Left cardiac atrium (tissue), 4 donors: ENCODE measurements around the gene WSB2. TPM values are rescaled to one million over a fixed set of nuclear protein-coding genes. Genes with fewer than 3 reads are reported as not detected.
"Not testable (repeated sequence)": the region's sequence is repeated elsewhere in the genome, so short reads cannot be mapped to it uniquely, and the experiment has no call there.

Experiments
- ATAC-seq, 2 donors: fragments of 200-7000 bp; cut with Tn5 transposase; one replicate each; pipeline ENCODE4 v1.9.1; 2020; ENCODE audit warnings: mild to moderate bottlenecking in 2 of 2, moderate library complexity in 2 of 2
- DNase-seq: peaks from one replicate; pipeline ENCODE4 v3.0.0-alpha.2; 2020
- intact Hi-C, 2 donors: fragments of 100-400 bp; cut with DNase I; formaldehyde crosslinking; loops; one replicate each; pipeline versions ENCODE4 v1.14.1 to v1.15.1; 2022 to 2023
- total RNA-seq, 2 donors: library from RNA; stranded (reverse); fragmentation: NEBNext Ultra II Directional; extraction: Animal tissue kit (Norgen Biotek cat#: 25700); gene quantifications; one replicate each; pipeline ENCODE4 v1.2.1, GENCODE V29; 2021
- donor health status: DM: no; HTN: yes; CAD: no.
- donor health status: DM: no; HTN: yes; CAD: no; lungs with severe emphysema.
- donor health status: DM: yes; HTN: yes; CAD: no.
- donor health status: Dilated cardiomyopathy.

WSB2 gene
- total RNA-seq, 2 donors from 2014 or later = 77.6 to 83.4 TPM

DNA sequence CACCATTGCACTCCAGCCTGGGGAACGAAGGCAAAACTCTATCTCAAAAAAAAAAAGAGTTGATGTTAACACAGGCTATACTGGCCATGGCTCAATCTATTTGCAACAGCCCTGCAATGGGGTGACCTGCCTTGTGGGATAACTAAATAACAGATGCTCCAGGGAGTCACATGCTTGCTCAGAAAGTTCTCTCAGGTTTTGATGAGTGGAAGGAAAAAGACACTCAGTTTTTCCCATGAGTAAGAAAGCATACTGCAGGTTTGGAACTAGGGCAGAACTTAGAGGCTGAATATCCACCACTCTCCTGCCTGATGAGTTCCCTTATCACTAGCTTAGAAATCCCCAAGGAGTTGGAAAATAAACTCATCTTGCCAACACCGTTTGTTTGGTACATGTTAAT is 16.9 kb downstream of the WSB2 start:
- intact Hi-C loops = no loop called here
- ATAC-seq (no peak), DNase-seq (no peak)

DNA sequence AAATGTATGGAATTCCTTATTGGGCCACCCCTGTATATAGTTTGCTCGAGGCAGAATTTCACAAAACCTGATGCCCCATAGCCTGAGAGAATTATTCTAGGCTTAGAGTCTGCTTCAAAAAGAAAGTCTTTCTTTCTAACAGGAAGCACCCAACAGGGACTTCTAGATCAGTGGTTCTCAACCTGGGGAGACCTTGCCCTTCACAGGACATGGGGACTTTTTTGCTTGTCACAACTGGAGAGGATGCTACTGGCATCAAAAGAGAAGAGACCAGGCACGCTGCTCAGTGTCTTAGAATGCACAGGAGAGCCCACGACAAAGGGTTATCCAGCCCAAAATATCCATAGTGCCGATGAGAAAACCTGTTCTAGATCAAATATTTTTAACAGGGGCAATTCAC is 18.9 kb downstream of the WSB2 start:
- intact Hi-C loops = no loop called here

GRCh38 chr12:118038137-118038536 is 22.8 kb downstream of the WSB2 start:
- intact Hi-C loops = loop anchor here in 1 of 2 donors (10.0 kb wide), 1 partner anchor 163 kb away; no protein-coding TSS in a partner anchor
- ATAC-seq (no peak), DNase-seq (no peak)

More for the DNA sequence above, 18.9 kb downstream of the WSB2 start:
- no peak for DNase-seq
- no peak for ATAC-seq

- DNase-seq = no peak
- intact Hi-C loops = loop anchor here in 1 of 2 donors (10.0 kb wide), 1 partner anchor 162 kb away; no protein-coding TSS in a partner anchor
- ATAC-seq = no peak
Observed at GRCh38 chr12:118036672-118037411, 24.1 kb downstream of the WSB2 start.

DNA sequence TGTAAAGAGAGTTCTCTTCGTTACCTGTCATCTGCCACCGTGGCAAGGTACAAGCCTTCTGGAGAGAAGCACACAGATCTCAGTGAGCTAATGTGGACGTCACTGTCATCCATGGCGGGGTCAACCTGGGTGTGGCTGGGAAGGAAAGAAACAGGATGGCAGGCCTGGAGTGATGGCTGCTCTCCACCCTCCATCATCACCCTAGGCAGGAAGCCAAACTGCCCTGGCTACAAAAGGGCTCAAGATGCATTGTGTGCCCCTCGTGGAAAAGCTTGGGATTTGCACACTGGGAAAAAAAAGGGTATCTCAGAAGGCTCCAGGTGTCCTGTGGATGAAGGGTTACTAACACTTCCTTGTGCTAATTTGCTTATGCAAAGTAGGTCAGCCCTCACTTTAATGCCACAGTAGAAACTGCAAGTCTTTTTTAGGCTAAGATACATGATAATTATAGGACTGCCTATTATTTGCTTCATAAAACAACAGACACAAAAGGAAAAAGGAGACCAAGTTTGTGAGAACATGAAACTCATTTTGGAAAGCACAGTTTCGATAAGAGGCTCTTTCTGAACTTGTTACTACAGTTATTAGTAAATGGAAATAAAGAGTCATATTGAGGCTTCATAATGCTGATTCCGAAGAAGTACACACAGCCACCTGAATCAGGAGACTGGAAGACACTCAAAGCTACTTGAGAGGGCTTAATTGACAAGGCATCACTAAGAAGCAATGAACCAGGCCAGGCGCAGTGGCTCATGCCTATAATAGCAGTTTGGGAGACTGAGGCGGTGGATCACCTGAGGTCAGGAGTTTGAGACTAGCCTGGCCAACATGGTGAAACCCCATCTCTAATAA is 25.6 kb downstream of the WSB2 start:
- DNase-seq = no peak

DNA sequence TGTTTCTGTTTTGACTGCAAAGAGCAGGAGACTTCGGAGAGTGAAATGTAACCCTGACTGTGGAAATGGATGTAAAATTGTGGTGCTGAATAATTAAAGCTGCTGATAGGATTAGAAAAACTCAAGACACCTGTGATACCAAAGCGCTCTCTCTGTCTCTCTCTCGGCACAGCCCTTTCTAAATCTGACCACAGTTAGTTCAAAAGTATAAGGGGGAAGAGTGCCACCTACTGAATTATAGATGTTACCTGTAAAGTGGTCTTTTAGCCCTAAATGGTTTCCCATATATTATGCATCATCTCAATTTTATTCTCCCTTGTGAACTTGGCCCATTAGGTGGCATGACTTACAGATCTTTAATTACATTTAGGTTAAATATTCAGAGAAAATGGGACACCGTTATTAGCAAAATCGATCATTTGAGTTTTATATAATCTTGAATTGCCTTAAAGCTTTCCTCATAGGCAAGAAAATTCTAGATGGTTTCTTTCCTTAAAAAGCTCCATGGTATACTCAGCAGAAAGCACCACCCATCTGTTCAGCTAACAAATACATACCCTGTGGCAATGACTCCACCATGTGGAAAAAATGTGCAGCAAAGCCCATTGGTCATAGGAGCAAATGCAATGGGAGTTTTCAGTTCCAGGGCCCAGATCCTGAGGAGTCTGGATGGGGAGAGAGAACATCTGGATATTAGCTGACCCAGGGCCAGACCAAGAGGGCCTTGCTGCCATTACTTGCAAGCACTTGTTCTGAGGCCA is 26.4 kb downstream of the WSB2 start:
- peak; percentile 35 to 61 for ATAC-seq
- intact Hi-C loops = loop anchor here in 1 of 2 donors (10.0 kb wide), 1 partner anchor 160 kb away; no protein-coding TSS in a partner anchor

More for the DNA sequence above, 25.6 kb downstream of the WSB2 start:
- ATAC-seq = peak in 1 of 2 donors; percentile 34
- intact Hi-C loops = loop anchor here in 1 of 2 donors (10.0 kb wide), 1 partner anchor 161 kb away; no protein-coding TSS in a partner anchor

GRCh38 chr12:118033902-118034301 is 27.1 kb downstream of the WSB2 start:
- intact Hi-C loops = loop anchor here in 1 of 2 donors (10.0 kb wide), 1 partner anchor 159 kb away; no protein-coding TSS in a partner anchor
- no peak for ATAC-seq
- no peak for DNase-seq

More for the DNA sequence above, 26.4 kb downstream of the WSB2 start:
- DNase-seq = no peak

DNA sequence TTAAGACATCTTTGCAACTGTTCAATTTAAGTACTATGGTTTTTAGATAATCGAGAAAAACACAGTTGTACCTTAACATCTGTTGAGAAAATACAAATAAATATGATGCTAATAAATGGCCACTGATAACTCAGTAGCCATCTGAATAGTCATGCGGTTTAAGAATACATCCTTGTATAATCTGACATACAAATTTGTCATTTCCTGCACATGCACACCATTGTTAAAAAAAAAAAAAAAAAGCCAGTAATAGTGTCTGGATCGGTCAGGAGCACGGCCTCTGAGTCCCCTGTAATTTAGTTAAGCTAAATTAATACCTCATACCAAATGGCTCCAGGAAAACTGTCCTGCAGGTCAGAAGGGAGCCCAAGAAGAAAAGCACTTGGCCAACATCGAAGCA is 27.7 kb downstream of the WSB2 start:
- intact Hi-C loops = loop anchor here in 1 of 2 donors (10.0 kb wide), 1 partner anchor 159 kb away; no protein-coding TSS in a partner anchor

DNA sequence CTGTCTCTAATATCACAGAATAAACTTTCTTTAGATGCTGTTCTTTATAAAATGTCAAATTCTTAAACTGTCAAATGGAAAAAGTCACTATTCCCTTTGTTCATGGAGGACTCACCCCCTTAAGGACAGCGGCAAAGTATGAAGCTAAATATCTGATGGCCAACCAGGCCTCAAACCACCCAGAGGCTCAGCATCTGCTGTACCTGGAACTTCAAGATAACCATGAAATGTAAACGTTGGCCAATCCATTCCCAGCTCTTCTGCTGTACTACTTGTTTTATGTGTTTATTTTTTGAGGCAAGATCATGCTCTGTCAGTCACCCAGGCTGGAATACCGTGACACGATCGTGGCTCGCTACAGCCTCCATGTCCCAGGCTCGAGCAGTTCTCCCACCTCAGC is 28.8 kb downstream of the WSB2 start:
- no peak for ATAC-seq
- intact Hi-C loops = loop anchor here in 1 of 2 donors (10.0 kb wide), 1 partner anchor 157 kb away; no protein-coding TSS in a partner anchor

More for the DNA sequence above, 27.7 kb downstream of the WSB2 start:
- ATAC-seq (no peak), DNase-seq (no peak)

GRCh38 chr12:118029166-118029565 is 31.8 kb downstream of the WSB2 start:
- intact Hi-C loops = no loop called here
- ATAC-seq (no peak), DNase-seq (no peak)

More for the DNA sequence above, 28.8 kb downstream of the WSB2 start:
- DNase-seq = no peak

DNA sequence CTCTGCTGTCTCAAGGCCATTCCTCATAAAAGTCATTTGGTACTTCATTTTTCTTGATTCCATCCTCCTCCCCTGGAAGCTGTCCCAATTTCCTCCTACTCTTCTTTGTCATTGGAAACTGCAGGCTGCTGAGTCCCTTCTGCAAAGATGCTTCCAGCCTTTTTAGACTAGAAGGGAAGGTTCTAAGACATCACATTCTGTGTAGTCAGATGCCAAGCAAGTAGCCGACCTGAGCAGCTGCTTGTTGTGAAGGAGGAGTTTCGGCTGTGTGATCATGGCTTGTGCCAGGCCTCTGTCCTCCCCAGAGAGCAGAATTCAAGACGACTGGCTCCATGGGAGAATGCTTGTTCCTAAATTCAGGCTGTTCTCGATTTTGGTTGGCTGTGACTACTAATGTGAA is 35.8 kb downstream of the WSB2 start:
- DNase-seq (no peak), ATAC-seq (no peak)
- intact Hi-C loops = no loop called here

DNA sequence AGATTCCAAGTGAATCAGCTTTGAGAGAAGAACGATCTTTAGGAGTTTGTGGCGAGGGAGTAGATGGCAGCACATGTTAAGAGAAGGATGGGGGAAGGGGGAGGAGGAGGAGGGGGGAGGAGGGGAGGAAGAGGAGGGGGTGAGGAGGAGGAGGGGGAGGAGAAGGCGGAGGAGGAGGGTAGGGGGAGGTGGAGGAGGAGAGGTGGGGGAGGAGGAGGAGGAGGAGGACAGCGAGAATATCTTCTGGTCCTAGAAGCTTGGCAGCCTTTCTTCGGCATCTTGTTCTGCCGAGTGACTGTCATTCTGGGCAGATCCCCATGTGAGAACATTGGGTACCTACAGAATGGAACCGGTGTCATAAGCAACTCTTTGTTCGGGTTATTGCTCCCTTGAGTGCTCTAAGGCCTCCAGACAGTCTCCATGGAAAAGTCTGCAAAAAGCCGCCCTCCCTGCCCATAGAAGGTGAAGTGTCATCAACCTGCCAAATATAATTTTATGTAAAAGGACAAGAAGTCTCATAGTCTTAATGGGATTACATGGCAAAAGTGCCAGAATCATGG is 37.6 kb downstream of the WSB2 start:
- DNase-seq (no peak), ATAC-seq (no peak)
- intact Hi-C loops = no loop called here

DNA sequence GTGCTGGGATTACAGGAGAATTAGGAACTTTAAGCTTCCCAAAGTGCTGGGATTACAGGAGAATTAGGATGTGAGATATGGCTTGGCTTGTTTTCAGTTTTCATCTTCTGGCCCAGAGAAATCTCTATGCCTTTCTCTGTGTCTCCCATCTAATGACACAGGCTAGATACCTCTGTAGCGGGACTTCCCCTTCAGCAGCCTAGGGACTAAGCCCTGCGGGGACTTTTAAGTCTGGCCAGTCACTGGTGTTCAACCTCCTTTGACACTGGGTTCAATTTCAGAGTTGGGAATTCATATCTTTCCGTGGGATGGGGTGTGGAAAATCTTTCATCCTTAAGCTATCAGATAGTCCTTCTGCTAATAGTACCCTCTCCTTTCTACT is 38.3 kb downstream of the WSB2 start:
- intact Hi-C loops = no loop called here
- DNase-seq (no peak), ATAC-seq (no peak)

DNA sequence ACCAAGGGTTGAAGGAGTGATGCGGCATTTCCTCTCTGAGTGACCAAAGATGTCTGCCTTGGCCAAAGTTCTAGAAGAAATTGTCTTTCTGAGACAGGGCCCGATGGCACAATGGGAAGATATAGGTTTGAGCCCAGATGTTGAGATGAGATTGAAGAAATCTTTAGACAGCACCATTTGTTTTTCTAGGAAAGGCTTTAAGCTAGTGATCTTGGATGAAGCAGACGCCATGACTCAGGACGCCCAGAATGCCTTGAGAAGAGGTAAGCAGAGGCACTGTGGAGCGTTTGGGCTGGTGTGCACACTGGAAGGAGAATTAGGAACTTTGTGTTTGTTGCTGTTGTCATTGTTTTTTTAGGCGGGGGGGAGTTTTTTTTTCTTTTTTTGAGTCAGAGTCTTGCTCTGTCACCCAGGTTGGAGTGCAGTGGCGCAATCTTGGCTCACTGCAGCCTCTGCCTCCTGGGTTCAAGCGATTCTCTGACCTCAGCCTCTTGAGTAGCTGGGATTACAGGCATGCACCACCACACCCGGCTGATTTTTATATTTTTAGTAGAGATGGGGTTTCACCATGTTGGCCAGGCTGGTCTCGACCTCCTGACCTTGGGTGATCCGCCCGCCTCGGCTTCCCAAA is 38.8 kb downstream of the WSB2 start:
- ATAC-seq, DNase-seq, intact Hi-C loops: not testable (repeated sequence)

DNA sequence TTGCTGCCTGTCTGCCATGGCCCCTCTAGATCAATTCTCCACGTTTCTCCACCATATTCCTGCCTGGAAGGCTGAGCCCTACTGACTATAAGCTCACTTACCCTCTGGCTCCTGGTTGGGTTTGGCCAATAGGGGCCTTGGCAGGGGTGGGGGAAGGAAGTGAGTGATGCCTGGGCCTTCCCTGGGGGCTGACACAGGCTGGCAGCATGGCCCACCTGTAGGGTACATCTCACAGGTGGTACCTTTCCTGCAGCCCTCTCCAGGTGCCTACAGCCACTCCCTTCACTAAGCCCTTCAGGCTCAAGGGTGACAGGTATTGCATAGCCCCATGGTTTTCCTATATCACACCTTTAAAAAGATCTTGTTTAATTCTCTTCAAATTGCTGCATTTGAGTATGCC is 40.9 kb downstream of the WSB2 start:
- ATAC-seq (no peak), DNase-seq (no peak)
- intact Hi-C loops = no loop called here

DNA sequence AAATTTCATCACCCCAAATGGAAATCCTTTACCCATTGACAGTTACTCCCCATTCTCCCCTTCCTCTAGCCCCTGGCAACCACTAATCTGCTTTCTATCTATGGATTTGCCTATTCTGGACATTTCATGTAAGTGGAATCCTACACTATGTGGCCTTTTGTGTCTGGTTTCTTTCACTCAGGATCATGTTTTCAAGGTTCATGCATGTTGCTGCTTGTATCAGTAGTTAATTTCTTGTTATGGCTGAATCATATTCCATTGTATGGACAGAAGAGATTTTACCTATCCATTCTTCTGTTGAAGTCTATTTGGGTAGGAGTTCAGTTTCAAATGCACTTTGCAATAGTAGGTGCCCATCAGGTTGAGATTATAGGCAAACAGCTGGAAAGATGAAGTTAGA is 43.1 kb downstream of the WSB2 start:
- no peak for DNase-seq
- intact Hi-C loops = no loop called here
- no peak for ATAC-seq

DNA sequence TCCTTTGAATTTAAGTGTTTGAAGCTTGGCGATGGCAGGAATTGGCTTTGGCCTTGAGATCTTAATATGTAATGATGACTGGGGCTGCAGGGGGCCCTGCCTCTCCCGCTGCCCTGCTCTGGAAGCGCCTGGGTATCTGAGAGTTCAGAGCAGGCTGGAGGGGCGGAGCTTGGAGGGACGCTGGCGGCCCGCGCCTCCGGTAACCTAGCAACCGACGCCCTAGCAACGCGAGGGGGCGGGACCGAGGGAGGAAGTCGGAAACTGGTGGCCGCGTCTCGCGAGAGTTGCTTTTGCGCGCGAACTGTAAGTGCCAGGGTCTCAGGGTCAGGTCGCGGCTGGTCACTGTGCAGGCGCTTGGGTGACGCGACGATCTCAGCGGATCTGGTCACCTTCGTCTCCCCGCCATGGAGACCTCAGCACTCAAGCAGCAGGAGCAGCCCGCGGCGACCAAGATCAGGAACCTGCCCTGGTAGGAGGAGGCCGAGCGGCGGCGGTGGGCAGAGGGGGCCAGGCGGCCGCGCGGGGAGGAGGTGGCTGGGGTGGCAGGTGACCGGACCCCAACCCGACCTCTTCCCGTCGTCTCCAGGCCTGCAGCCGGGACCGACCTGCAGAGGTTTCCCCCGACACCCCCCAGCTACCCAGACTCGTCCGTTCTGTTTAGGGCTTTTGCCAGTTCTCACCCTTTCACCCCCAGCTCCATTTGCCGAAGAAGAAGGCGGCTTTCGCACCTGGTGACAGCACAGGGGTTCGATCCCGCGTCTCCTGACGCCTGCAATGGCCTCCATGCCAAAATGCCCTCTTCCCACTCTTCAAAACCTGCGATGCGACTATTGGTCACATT is 44.3 kb downstream of the WSB2 start, which contains the start of gene RFC5:
RFC5 (plus strand) TSS at position 280 of the 841 bp plus-strand sequence; CDS start at position 405, 125 bp downstream.
- intact Hi-C loops = no loop called here
- DNase-seq (peak; percentile 99), ATAC-seq (peak; percentile 100)
